ENCODE measurements around the gene GRP. TPM values are rescaled to one million over a fixed set of nuclear protein-coding genes. Genes with fewer than 3 reads are reported as not detected.
A peak's percentile ranks its signal among the peaks of the same experiment; 100 is the strongest.

The GRP gene
- polyA plus RNA-seq, 1 experiment, result 0.16 TPM

DNA sequence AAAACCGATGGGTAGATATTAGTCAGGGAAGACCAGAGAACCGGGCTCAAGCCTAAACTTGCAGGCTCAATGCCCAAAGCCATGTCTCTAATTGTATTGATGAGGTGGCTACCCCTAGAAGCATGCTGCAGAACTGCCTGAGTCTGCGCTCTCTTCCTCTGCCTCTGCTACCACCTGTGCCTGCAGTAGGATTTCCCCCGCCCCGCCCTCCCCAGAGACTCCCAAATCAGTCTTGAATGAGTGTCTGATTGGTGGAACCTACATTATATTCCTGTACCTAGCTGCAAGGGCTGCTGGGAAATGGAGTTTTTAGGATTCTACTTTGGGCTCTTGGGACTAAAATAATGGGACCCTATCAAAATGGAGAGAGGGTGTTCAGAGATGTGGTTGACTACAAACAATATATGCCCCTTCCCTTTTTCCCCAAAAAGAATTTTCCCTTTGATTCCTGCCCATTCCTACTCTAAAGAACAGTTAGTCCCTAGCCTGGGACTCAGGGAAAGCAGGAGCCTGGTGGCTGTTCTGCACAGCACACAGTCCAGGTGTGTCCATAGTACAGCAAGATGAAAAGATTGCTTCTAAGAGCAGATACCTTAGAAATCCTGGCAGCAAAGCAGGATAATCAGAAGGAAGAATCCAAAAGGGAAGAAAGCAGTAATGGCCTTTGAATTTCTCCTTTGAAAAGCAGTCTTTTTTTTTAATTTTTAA, 12.5 kb downstream of the GRP start:
- CTCF ChIA-PET, result interaction anchor here (1.9 kb wide), 1 partner anchor 17 kb away, joined by 7 read pairs; no protein-coding TSS in a partner anchor
- Histone ChIP-seq H3K36me3 (ENCODE audit: control insufficient read depth, insufficient read depth, low read length) (no peaks in the 10 kb centered on the region), H3K27me3 (ENCODE audit: control insufficient read depth, insufficient read depth, low read length) (no peaks in the 10 kb centered on the region), H3K4me3 (ENCODE audit: low read depth, low read length) (no peak overlapping the region)
- TF ChIP-seq, protein P1, sequence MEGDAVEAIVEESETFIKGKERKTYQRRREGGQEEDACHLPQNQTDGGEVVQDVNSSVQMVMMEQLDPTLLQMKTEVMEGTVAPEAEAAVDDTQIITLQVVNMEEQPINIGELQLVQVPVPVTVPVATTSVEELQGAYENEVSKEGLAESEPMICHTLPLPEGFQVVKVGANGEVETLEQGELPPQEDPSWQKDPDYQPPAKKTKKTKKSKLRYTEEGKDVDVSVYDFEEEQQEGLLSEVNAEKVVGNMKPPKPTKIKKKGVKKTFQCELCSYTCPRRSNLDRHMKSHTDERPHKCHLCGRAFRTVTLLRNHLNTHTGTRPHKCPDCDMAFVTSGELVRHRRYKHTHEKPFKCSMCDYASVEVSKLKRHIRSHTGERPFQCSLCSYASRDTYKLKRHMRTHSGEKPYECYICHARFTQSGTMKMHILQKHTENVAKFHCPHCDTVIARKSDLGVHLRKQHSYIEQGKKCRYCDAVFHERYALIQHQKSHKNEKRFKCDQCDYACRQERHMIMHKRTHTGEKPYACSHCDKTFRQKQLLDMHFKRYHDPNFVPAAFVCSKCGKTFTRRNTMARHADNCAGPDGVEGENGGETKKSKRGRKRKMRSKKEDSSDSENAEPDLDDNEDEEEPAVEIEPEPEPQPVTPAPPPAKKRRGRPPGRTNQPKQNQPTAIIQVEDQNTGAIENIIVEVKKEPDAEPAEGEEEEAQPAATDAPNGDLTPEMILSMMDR (IDR thresholded peaks at IDR 0.05; ENCODE audit: insufficient read depth, low read depth, low read length), result no peak
- no peak for DNase-seq (ENCODE audit: low read depth)
- POLR2A ChIA-PET, result no interaction called here

DNA sequence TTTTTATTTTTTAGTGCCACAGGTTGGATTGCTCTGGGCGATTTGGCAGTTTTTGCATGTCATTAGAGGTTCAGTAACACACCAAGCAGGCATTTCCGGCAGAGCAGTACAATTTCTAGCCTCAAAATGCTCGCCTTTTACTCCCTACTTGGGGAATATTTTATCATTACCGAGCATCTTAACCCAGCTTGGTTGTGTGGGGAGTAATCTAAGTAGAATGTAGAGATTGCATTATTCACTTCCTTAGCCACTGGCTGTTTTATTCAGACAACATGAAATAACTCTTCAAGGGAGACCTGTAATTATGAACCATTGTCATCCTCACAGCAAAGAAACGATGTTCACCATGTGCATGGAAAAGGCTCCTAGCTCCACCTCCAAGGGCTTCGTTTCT, 13.1 kb downstream of the GRP start:
- DNase-seq (ENCODE audit: low read depth), result peak; percentile 61
- TF ChIP-seq, protein P1 (IDR thresholded peaks at IDR 0.05; ENCODE audit: insufficient read depth, low read depth, low read length), result no peak
- ChIA-PET CTCF (no interaction called here), POLR2A (no interaction called here)
- Histone ChIP-seq H3K4me3 (ENCODE audit: low read depth, low read length) (no peak overlapping the region), H3K36me3 (ENCODE audit: control insufficient read depth, insufficient read depth, low read length) (no peaks in the 10 kb centered on the region), H3K27me3 (ENCODE audit: control insufficient read depth, insufficient read depth, low read length) (no peaks in the 10 kb centered on the region)

DNA sequence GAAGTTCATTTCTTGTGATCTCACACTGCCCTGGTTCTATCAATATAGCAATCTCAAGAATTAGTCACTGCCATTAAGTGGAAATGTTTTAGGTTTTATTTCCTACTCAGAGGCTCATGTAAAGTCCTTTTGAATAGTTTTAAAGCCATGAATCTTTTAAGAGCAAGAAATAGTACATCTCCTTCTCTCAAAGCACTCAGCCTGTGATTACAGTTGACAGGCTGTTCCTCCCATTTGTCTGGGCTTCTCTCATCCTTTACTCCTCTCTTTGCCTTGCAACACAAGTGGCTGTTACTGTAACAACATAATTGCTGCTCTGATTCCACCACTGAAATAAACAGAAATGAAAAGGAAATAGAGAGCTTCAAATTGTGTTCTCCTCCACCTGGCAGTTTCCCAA, 18.4 kb downstream of the GRP start:
- ChIA-PET CTCF (interaction anchor here (1.8 to 2.4 kb wide), 2 partner anchors 11 to 164 kb away, joined by 6 to 9 read pairs; no protein-coding TSS in a partner anchor), POLR2A (no interaction called here)
- H3K27me3 ChIP-seq (ENCODE audit: control insufficient read depth, insufficient read depth, low read length), result peaks cover 1% of the 10 kb centered on the region; the same call in 1 of the 2 replicates
- H3K36me3 ChIP-seq (ENCODE audit: control insufficient read depth, insufficient read depth, low read length), result no peaks in the 10 kb centered on the region
- TF ChIP-seq, protein P1 (IDR thresholded peaks at IDR 0.05; ENCODE audit: insufficient read depth, low read depth, low read length), result no peak
- no peak overlapping the region for H3K4me3 ChIP-seq (ENCODE audit: low read depth, low read length)
- peak; percentile 37 for DNase-seq (ENCODE audit: low read depth)

GRCh38 chr18:59239642-59240041, 19.7 kb downstream of the GRP start:
- TF ChIP-seq, protein P1 (IDR thresholded peaks at IDR 0.05; ENCODE audit: insufficient read depth, low read depth, low read length), result no peak
- H3K4me3 ChIP-seq (ENCODE audit: low read depth, low read length), result no peak overlapping the region
- CTCF ChIA-PET, result interaction anchor here (1.1 to 2.4 kb wide), 2 partner anchors 9 to 10 kb away, joined by 3 to 9 read pairs; no protein-coding TSS in a partner anchor
- H3K27me3 ChIP-seq (ENCODE audit: control insufficient read depth, insufficient read depth, low read length), result peaks cover 1% of the 10 kb centered on the region; the same call in 1 of the 2 replicates
- no peak for DNase-seq (ENCODE audit: low read depth)
- no peaks in the 10 kb centered on the region for H3K36me3 ChIP-seq (ENCODE audit: control insufficient read depth, insufficient read depth, low read length)
- POLR2A ChIA-PET, result no interaction called here

DNA sequence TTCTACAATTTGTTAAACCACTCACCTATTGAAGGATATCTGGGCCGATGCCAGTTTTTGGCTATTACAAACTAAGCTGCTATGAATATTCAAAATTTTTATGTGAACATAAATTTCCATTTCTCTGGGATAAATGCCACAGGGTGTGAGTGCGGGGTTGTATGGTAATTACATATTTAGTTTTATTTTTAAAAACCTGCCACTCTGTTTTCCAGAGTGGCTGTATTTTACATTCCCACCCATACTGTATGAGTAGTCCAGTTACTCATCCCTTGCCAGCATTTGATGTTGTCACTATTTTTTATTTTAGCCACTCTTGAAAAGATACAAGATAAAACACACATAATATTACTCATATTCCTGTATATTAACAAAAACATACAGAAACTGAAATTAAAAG, 22.9 kb downstream of the GRP start:
- TF ChIP-seq, protein P1 (IDR thresholded peaks at IDR 0.05; ENCODE audit: insufficient read depth, low read depth, low read length), result no peak
- H3K4me3 ChIP-seq (ENCODE audit: low read depth, low read length), result no peak overlapping the region
- H3K36me3 ChIP-seq (ENCODE audit: control insufficient read depth, insufficient read depth, low read length), result no peaks in the 10 kb centered on the region
- ChIA-PET CTCF (no interaction called here), POLR2A (no interaction called here)
- no peak for DNase-seq (ENCODE audit: low read depth)
- peaks cover 5% of the 10 kb centered on the region; the same call in 1 of the 2 replicates for H3K27me3 ChIP-seq (ENCODE audit: control insufficient read depth, insufficient read depth, low read length)
